ENCODE results near the gene SERPINB7.

GRCh38 chr18:63831080-63831788 lies 56.0 kb downstream of the SERPINB7 start:
- TF ChIP-seq EZH2 (IDR thresholded peaks at IDR 0.05; ENCODE audit: low read length, unreplicated experiment): no peak
- TF ChIP-seq CTCF (conservative IDR thresholded peaks at IDR 0.05; ENCODE audit: low read depth, low read length): no peak
- TF ChIP-seq EZH2phosphoT487 (IDR thresholded peaks at IDR 0.05; ENCODE audit: borderline replicate concordance, low read length): no peak
